IMR-90 (cell line): ENCODE results near the gene MOCS1. TPM values are rescaled to one million over a fixed set of nuclear protein-coding genes. Genes with fewer than 3 reads are reported as not detected.

Experiments
- ATAC-seq: fragments of 200-7000 bp; cut with Tn5 transposase; 2 replicates; pipeline ENCODE4 v1.9.1; 2020; ENCODE audit warnings: low read depth, mild to moderate bottlenecking, moderate library complexity
- BruUV-seq: library from RNA; stranded (reverse); fragments of 400-500 nt; replicated peaks from 2 replicates; lab custom pipeline; 2021; lab: Mats Ljungman, UMichigan
- CTCF ChIA-PET: fragments of 300-600 bp; formaldehyde crosslinking; extraction: SDS; loops from one replicate; lab custom pipeline; 2021; ENCODE audit warnings: antibody characterized with exemption; lab: Yijun Ruan, JAX
- POLR2A ChIA-PET: fragments of 300-600 bp; sonication (Branson Sonifier 250); formaldehyde crosslinking; loops from one replicate; lab custom pipeline; 2022; ENCODE audit warnings: antibody characterized with exemption; ENCODE audit not compliant: unreplicated experiment; lab: Charles Lee
- DNase-seq: peaks from one replicate; pipeline ENCODE4 v3.0.0; 2013
- H2AFZ ChIP-seq: replicated peaks from 2 replicates; pipeline ENCODE3; 2013; ENCODE audit warnings: low read length, mild to moderate bottlenecking; ENCODE audit not compliant: poor library complexity
- H2AK5ac ChIP-seq: 2 replicates; pipeline ENCODE4 v1.6.1; 2013; ENCODE audit warnings: low read depth, low read length, inconsistent platforms
- H2AK9ac ChIP-seq: replicated peaks from 2 replicates; pipeline ENCODE3; 2013; ENCODE audit warnings: mild to moderate bottlenecking, low read depth, low read length, moderate library complexity; ENCODE audit not compliant: poor library complexity
- H2BK120ac ChIP-seq: 2 replicates; pipeline ENCODE4 v1.6.1; 2013; ENCODE audit warnings: low read depth, low read length, inconsistent platforms
- H2BK15ac ChIP-seq: 3 replicates; pipeline ENCODE4 v1.6.1; 2013; ENCODE audit warnings: low read depth, low read length, inconsistent platforms
- H2BK20ac ChIP-seq: 2 replicates; pipeline ENCODE4 v1.6.1; 2013; ENCODE audit warnings: low read depth, mild to moderate bottlenecking, inconsistent platforms, low read length, moderate library complexity
- H2BK5ac ChIP-seq: 2 replicates; pipeline ENCODE4 v1.6.1; 2013; ENCODE audit warnings: mild to moderate bottlenecking, low read depth, low read length, inconsistent platforms; ENCODE audit not compliant: poor library complexity, severe bottlenecking
- H3K14ac ChIP-seq: replicated peaks from 2 replicates; pipeline ENCODE4 v1.6.1; 2013; ENCODE audit warnings: low read depth, low read length, inconsistent platforms
- H3K18ac ChIP-seq: 2 replicates; pipeline ENCODE4 v1.6.1; 2013; ENCODE audit warnings: low read depth, low read length, control low read depth
- H3K23ac ChIP-seq: 2 replicates; pipeline ENCODE4 v1.6.1; 2013; ENCODE audit warnings: low read depth, low read length, inconsistent platforms
- H3K27ac ChIP-seq: 2 replicates; pipeline ENCODE4 v1.5.1; 2013; ENCODE audit warnings: mild to moderate bottlenecking, control low read depth, low read length; ENCODE audit not compliant: insufficient read depth
- H3K27me3 ChIP-seq: 2 replicates; pipeline ENCODE4 v1.6.1; 2013; ENCODE audit warnings: low read length; ENCODE audit not compliant: control insufficient read depth, insufficient read depth
- H3K36me3 ChIP-seq: 2 replicates; pipeline ENCODE4 v1.6.1; 2013; ENCODE audit warnings: low read length, mixed read lengths; ENCODE audit not compliant: control insufficient read depth, insufficient read depth
- H3K4ac ChIP-seq: 2 replicates; pipeline ENCODE4 v1.6.1; 2013; ENCODE audit warnings: low read depth, low read length, inconsistent platforms
- H3K4me1 ChIP-seq: 2 replicates; pipeline ENCODE4 v1.6.1; 2013; ENCODE audit warnings: low read length, mixed read lengths; ENCODE audit not compliant: control insufficient read depth, insufficient read depth
- H3K4me2 ChIP-seq: 2 replicates; pipeline ENCODE4 v1.6.1; 2013; ENCODE audit warnings: low read depth, mild to moderate bottlenecking, control low read depth, low read length, moderate library complexity
- H3K4me3 ChIP-seq: 2 replicates; pipeline ENCODE4 v1.5.1; 2013; ENCODE audit warnings: low read depth, mild to moderate bottlenecking, control low read depth, low read length, moderate library complexity; ENCODE audit not compliant: insufficient read depth
- H3K56ac ChIP-seq: 2 replicates; pipeline ENCODE4 v1.6.1; 2013; ENCODE audit warnings: low read length, inconsistent platforms; ENCODE audit not compliant: insufficient read depth; ENCODE audit errors: extremely low read depth
- H3K79me1 ChIP-seq, 2 experiments: 2 replicates each; pipeline ENCODE4 v1.6.1; 2013; ENCODE audit warnings: low read length in 2 of 2, inconsistent platforms in 1 of 2, low read depth in 1 of 2
- H3K9ac ChIP-seq: 2 replicates; pipeline ENCODE4 v1.6.1; 2013; ENCODE audit warnings: low read depth, low read length, control low read depth
- H3K9me1 ChIP-seq: 2 replicates; pipeline ENCODE4 v1.6.1; 2013; ENCODE audit warnings: low read length, inconsistent platforms; ENCODE audit not compliant: insufficient read depth
- H3K9me3 ChIP-seq: 2 replicates; pipeline ENCODE4 v1.6.1; 2013; ENCODE audit warnings: low read length; ENCODE audit not compliant: control insufficient read depth, insufficient read depth
- H4K20me1 ChIP-seq: 2 replicates; pipeline ENCODE4 v1.6.1; 2013; ENCODE audit warnings: low read length, inconsistent platforms; ENCODE audit not compliant: insufficient read depth
- H4K5ac ChIP-seq: 2 replicates; pipeline ENCODE4 v1.6.1; 2013; ENCODE audit warnings: mild to moderate bottlenecking, low read depth, low read length, control low read depth
- H4K8ac ChIP-seq, 2 experiments: 2 replicates each; pipeline ENCODE4 v1.6.1; 2013; ENCODE audit warnings: low read depth in 2 of 2, low read length in 2 of 2, control low read depth in 1 of 2, inconsistent platforms in 1 of 2
- H4K91ac ChIP-seq: 2 replicates; pipeline ENCODE4 v1.6.1; 2013; ENCODE audit warnings: low read depth, low read length, inconsistent platforms; ENCODE audit not compliant: insufficient read depth
- RAD21 ChIP-seq: IDR thresholded peaks from 2 replicates; pipeline ENCODE4 v1.6.1; 2012; ENCODE audit warnings: low read length, improper control_type of control experiment
- WGBS, 2 experiments: methylation state at CpG; one replicate each; pipeline versions ENCODE4 v1.1.5 to v1.1.7; 2013; ENCODE audit warnings: missing lambda C conversion rate in 2 of 2; ENCODE audit not compliant: insufficient read length in 1 of 2; ENCODE audit errors: extremely low coverage in 2 of 2; 5-methylcytosine and 5-hydroxymethylcytosine counted together
- dilution Hi-C: fragments of 300-500 bp; cut with HindIII; formaldehyde crosslinking; loops from one replicate; pipeline ENCODE4 v1.14.3; 2018; ENCODE audit warnings: low sequenced_read_pairs; ENCODE audit not compliant: unreplicated experiment
- in situ Hi-C: fragments of 300-500 bp; cut with MboI; formaldehyde crosslinking; loops from 3 replicates; pipeline ENCODE4 v1.14.3; 2019; ENCODE audit warnings: low sequenced_read_pairs, inconsistent platforms, mixed read lengths
- intact Hi-C: fragments of 100-400 bp; cut with micrococcal nuclease; formaldehyde crosslinking; loops from 2 replicates; pipeline ENCODE4 v1.10.0; 2022
- polyA plus RNA-seq, 3 experiments: library from polyadenylated mRNA; depleted of rRNA; stranded (reverse); fragments of >200 nt; gene quantifications; 2 replicates each; pipeline ENCODE4 v1.2.3, GENCODE V29; 2012; ENCODE audit warnings: low replicate concordance in 1 of 3
- total RNA-seq: library from RNA; depleted of rRNA; stranded (reverse); fragments of >200 nt; gene quantifications from 2 replicates; pipeline ENCODE4 v1.2.3, GENCODE V29; 2012

The MOCS1 gene
- total and polyA plus RNA-seq, 2 of the 4 experiments (the other 2 are of a cell fraction) = 5.5 to 9.5 TPM

DNA sequence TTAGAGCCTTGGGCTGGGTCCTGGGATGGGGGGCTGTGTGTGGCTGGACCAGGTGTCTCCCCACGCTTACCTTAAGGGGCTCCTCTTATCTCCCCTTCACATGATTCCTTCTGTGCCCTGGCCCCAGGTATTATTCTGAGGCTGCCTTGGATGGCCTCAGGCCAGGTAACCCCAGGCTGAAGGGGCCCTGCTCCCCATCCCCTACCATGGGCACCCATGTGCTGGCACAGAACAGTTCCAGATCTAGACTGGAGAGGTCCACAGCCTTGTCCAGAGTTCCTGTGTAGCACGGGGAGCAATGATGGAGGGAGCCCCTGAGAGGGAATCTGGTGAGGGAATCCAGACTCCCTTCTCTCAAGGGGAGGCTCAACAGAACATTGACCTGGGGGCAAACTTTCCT is 32.1 kb downstream of the MOCS1 start:
- H3K27me3 ChIP-seq = no peaks in the 10 kb centered on the region
- no peak overlapping the region for H3K4ac ChIP-seq
- H3K14ac ChIP-seq = no peak overlapping the region
- no peaks in the 10 kb centered on the region for H3K9me3 ChIP-seq
- no peak overlapping the region for H3K18ac ChIP-seq
- H2AK5ac ChIP-seq = no peak overlapping the region
- H3K56ac ChIP-seq = no peak overlapping the region
- dilution Hi-C loops = no loop called here
- H3K4me3 ChIP-seq = no peak overlapping the region
- peaks cover 38% of the 10 kb centered on the region; the same call in 1 of the 2 replicates for H3K36me3 ChIP-seq
- TF ChIP-seq RAD21 = no peak
- H4K20me1 ChIP-seq = no peaks in the 10 kb centered on the region
- no peaks in the 10 kb centered on the region for H3K79me1 ChIP-seq
- ChIA-PET CTCF (no interaction called here), POLR2A (no interaction called here)
- no peak overlapping the region for H2AK9ac ChIP-seq
- H3K23ac ChIP-seq = no peak overlapping the region
- in situ Hi-C loops = no loop called here
- no peak overlapping the region for H4K8ac ChIP-seq
- no peak overlapping the region for H2BK15ac ChIP-seq
- H3K9me1 ChIP-seq = no peaks in the 10 kb centered on the region; the same call in 1 of the 2 replicates
- no peak overlapping the region for H4K91ac ChIP-seq
- no peak overlapping the region for H2BK120ac ChIP-seq
- no peak overlapping the region for H2BK5ac ChIP-seq
- no CpG with 5 or more reads among the region's 2 CpGs for WGBS, 2 experiments
- no TSS peak for BruUV-seq
- no peak overlapping the region for H3K4me2 ChIP-seq
- DNase-seq (no peak), ATAC-seq (no peak)
- no peaks in the 10 kb centered on the region for H3K4me1 ChIP-seq
- no peak overlapping the region for H3K9ac ChIP-seq
- H3K27ac ChIP-seq = no peak overlapping the region
- no peak overlapping the region for H2BK20ac ChIP-seq
- no peak overlapping the region for H2AFZ ChIP-seq
- H4K5ac ChIP-seq = no peak overlapping the region
- intact Hi-C loops = loop anchor here (10.0 kb wide), 1 partner anchor 403 kb away; no protein-coding TSS in a partner anchor
